ENCODE measurements around the gene CERS2.

The CERS2 gene

DNA sequence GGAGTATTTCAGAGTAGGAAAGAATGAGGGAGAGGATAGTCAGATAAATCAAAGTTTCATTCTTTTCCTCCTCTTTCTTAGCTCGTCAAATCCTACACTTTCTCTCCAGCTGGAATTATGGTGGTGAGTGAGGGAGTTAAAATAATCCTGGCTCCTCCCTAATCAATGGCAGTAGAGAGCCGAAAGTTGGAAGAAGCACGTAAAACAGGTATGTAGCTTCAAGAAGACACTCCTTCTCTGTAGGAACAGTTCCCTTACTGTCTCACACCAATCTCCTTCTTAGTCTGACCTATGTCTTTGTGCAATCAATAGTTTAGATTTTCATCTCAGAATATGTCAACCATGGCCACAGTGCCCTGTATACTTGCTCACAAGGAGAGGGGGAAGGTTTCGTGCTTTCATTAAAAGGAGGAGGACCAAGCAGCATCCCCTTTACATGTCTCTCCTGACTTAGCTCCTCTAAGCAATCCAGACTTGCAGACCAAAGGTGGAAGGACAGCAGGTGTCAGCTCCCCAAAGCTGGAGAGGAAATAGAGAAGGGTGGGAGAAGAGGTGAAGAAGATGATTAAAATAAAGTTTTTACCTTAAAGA lies 31.2 kb upstream of the CERS2 start:
- Mint-ChIP-seq H3K36me3 (peaks cover 30% of the 10 kb centered on the region), H3K4me3 (peak overlapping the region; percentile 96), H3K27me3 (no peaks in the 10 kb centered on the region), H3K4me1 (peaks cover 88% of the 10 kb centered on the region), H3K27ac (peak overlapping the region; percentile 93), H3K9me3 (no peaks in the 10 kb centered on the region)
- CTCF ChIA-PET = interaction anchor here (0.8 to 3.8 kb wide), 11 partner anchors 8 to 151 kb away, joined by 3 to 38 read pairs (median 5); partner anchors contain the start of genes C1orf56, CDC42SE1 and TNFAIP8L2
- no peak for DNase-seq

DNA sequence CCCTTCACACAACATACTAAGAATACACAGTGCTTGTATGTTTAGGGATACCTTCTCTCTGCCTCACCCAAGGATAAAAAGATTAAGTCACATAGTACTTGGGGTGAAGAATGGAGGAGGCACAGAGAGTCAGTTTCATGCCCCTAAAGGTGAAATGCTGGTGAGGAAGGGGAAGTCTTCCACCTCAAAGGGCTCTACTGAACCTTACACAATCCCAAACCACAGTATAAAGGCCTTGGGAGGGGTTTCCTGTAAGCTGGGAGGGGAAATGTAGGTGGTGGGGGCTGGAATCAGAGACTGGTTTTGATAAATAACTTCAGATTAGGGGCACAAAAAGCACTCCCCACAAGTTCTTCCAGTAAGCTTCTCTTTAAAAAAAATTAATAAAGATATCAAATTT lies 28.5 kb upstream of the CERS2 start:
- CTCF ChIA-PET = interaction anchor here (0.8 to 1.2 kb wide), 3 partner anchors 15 to 353 kb away, joined by 3 to 6 read pairs (median 3); no protein-coding TSS in a partner anchor

DNA sequence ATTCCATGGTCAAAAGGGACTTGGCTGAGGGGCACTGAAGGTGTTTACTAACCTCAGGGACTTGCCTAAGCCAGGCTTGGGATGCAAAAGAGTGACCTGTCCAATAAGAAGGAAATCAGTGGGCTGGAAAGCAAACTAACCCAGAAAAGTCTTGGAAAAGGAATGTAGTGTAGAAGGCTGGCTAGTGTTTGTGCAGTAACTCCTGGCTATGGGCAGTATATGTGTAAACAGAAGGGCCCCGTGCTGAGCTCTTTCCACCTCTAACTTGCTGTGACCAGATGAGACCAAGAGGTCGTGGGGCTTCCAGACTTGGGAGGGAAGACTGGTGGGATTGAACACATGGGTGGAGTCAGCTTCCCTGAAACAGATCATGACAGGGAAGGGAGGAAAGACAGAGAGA lies 28.0 kb upstream of the CERS2 start:
- Mint-ChIP-seq H3K4me1 (peaks cover 71% of the 10 kb centered on the region), H3K9me3 (no peaks in the 10 kb centered on the region), H3K4me3 (peak overlapping the region; percentile 74), H3K36me3 (peaks cover 38% of the 10 kb centered on the region), H3K27ac (peak overlapping the region; percentile 71), H3K27me3 (no peaks in the 10 kb centered on the region)
- DNase-seq = no peak
- CTCF ChIA-PET = interaction anchor here (0.8 to 1.2 kb wide), 3 partner anchors 14 to 353 kb away, joined by 3 to 6 read pairs (median 3); no protein-coding TSS in a partner anchor

More for the DNA sequence above, 28.5 kb upstream of the CERS2 start:
- Mint-ChIP-seq H3K4me1 (peaks cover 76% of the 10 kb centered on the region), H3K9me3 (no peaks in the 10 kb centered on the region), H3K4me3 (peak overlapping the region; percentile 74), H3K27ac (peak overlapping the region; percentile 71), H3K36me3 (peaks cover 34% of the 10 kb centered on the region), H3K27me3 (no peaks in the 10 kb centered on the region)
- DNase-seq = no peak

DNA sequence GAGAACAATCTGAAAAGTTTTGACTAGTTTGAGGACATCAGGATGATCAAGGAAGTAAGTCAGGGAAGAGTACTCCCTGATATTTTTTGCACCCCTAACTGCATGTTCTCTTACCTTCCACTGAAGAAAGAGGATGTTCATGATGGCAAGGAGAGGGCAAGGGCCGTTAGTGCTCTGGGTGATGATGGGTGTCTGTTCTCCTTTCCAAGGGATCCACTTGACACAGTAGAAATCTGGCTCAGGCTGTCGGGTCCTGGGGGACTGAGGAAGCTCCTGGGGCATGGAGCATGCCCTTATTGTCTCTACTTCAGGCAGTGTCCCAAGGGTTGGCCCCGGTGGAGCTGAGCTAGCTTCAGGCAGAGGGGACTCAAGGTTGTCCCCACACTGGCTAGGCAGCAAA lies 27.4 kb upstream of the CERS2 start:
- no peak for DNase-seq
- Mint-ChIP-seq H3K27me3 (no peaks in the 10 kb centered on the region), H3K4me1 (peaks cover 65% of the 10 kb centered on the region), H3K27ac (no peak overlapping the region), H3K9me3 (no peaks in the 10 kb centered on the region), H3K4me3 (no peak overlapping the region), H3K36me3 (peaks cover 40% of the 10 kb centered on the region)
- CTCF ChIA-PET = interaction anchor here (0.9 to 2.3 kb wide), 4 partner anchors 21 to 24 kb away, joined by 3 to 9 read pairs (median 4); no protein-coding TSS in a partner anchor

DNA sequence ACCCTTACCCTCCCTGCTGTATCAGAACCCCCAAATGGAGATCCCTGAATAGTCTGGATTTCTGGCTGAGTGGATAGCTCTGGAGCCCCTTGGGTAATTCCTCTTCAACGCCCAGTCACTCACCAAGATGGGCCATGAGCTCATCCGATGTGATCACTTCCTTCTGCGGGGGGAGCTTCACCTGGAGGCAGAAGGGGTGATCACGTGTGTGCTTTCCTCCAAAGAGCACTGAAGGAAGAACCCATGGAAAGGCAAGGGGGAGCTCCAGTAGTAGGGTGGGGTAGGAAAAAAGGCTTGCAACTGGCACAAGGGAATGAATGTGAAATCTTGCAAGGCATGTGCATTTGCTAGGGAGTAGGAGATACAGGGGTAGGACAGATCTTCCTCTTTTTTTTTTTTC lies 27.0 kb upstream of the CERS2 start:
- CTCF ChIA-PET = interaction anchor here (0.6 to 2.3 kb wide), 7 partner anchors 21 to 746 kb away, joined by 3 to 9 read pairs (median 4); no protein-coding TSS in a partner anchor
- peak overlapping the region; percentile 18 for H3K4me3 Mint-ChIP-seq
- no peaks in the 10 kb centered on the region for H3K9me3 Mint-ChIP-seq
- H3K27me3 Mint-ChIP-seq = no peaks in the 10 kb centered on the region
- H3K27ac Mint-ChIP-seq = peak overlapping the region; percentile 19
- no peak for DNase-seq
- peaks cover 44% of the 10 kb centered on the region for H3K36me3 Mint-ChIP-seq
- peaks cover 60% of the 10 kb centered on the region for H3K4me1 Mint-ChIP-seq

DNA sequence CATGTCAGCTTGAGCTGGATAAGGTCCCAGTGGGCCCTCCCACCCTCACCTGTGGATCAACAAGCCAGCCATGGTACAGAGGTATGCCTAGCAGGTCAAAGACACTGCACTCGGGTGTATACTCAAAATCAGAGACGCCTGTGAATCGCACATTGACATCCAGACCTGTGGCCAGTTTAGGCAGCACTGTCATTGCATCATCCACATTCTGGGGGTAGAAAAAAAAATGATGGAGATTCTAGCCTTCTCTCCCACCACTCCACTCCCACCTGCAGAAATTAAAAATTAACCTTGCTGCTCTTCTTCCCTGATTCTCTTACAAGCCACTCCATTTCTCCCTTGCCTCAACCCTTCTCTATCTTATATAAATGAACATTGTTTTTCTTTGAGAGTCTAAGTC lies 25.8 kb upstream of the CERS2 start:
- no peak for DNase-seq
- Mint-ChIP-seq H3K9me3 (no peaks in the 10 kb centered on the region), H3K27me3 (no peaks in the 10 kb centered on the region), H3K36me3 (peaks cover 48% of the 10 kb centered on the region), H3K4me3 (no peak overlapping the region), H3K4me1 (peaks cover 56% of the 10 kb centered on the region), H3K27ac (no peak overlapping the region)
- CTCF ChIA-PET = interaction anchor here (1.0 to 2.3 kb wide), 2 partner anchors 22 to 248 kb away, joined by 4 to 9 read pairs; no protein-coding TSS in a partner anchor

DNA sequence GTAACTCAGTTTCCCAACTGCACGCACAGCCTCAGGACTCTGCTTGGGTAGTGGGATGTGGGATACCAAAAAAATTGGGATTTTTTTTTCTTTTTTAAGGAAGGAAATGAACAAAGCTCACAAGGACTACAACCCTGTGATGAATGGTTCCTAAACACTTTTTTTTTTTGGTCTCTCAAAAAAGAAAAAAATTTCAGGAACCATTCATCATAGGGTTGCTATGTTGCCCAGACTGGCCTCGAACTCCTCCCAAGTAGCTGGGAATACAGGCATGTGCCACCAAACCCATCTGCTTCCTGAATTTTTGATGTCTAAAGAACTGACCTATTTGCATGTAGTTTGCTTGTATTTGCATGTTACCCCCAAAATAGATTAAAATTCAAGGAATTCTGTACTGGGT lies 25.3 kb upstream of the CERS2 start:
- CTCF ChIA-PET = interaction anchor here (2.3 to 6.6 kb wide), 2 partner anchors 17 to 22 kb away, joined by 9 to 89 read pairs; partner anchors contain the start of gene ANXA9
- no peaks in the 10 kb centered on the region for H3K27me3 Mint-ChIP-seq
- no peak overlapping the region for H3K27ac Mint-ChIP-seq
- H3K4me1 Mint-ChIP-seq = peaks cover 54% of the 10 kb centered on the region
- DNase-seq = no peak
- peaks cover 48% of the 10 kb centered on the region for H3K36me3 Mint-ChIP-seq
- H3K9me3 Mint-ChIP-seq = no peaks in the 10 kb centered on the region
- no peak overlapping the region for H3K4me3 Mint-ChIP-seq

DNA sequence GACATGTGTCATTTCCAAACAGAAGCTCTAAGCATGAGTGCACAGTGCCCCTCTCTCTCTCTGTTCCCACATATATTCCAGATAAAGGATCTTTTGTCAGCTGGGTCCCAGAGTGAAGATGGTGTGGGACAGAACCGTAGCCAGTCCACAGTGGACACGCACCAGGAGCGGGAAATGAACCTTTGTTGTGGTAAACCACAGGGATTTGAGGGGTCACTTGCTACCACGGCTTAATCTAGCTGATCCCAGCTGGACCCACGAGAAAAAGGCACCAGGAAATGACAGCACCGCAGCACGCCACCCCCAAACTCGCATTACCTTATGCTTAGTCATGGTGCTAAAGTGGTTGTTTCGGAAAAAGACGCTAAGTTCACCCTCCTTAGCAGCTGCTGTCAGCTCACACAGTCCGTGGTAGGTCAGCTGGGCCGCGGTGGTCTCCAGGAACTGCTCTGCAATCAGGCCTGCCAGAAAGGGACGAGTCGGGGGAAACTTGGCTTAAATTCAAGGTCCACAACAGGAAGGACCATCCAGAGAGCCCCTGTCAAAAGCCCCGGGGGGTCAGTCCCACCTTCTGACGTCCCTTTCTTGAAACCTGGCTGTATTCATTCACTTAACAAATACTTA lies 24.5 kb upstream of the CERS2 start:
- CTCF ChIA-PET = interaction anchor here (6.6 kb wide), 1 partner anchor 17 kb away, joined by 89 read pairs; the partner anchor contains the start of gene ANXA9
- Mint-ChIP-seq H3K4me3 (no peak overlapping the region), H3K36me3 (peaks cover 48% of the 10 kb centered on the region), H3K9me3 (no peaks in the 10 kb centered on the region), H3K27me3 (no peaks in the 10 kb centered on the region), H3K4me1 (peaks cover 48% of the 10 kb centered on the region), H3K27ac (no peak overlapping the region)
- no peak for DNase-seq

DNA sequence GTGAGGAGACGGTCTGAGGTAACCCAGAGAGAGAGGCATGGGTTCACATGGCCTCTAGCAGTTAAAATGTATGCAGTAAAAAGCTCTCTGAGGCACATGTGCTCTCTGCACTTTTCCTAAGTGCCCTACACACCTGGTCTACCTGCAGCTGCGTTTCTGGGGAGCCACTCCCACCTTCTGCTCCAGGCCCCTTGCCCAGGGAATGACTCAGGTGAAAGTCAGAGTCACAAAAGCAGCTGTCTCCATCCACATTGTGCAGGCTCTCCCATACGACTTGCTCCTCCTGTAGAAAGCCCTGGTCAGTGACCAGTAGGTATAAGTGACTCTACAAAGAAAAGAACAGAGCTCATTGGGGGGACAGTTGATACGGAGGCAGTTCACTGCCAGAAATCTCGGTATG lies 23.3 kb upstream of the CERS2 start:
- no peak overlapping the region for H3K27ac Mint-ChIP-seq
- H3K36me3 Mint-ChIP-seq = peaks cover 47% of the 10 kb centered on the region
- H3K27me3 Mint-ChIP-seq = no peaks in the 10 kb centered on the region

DNA sequence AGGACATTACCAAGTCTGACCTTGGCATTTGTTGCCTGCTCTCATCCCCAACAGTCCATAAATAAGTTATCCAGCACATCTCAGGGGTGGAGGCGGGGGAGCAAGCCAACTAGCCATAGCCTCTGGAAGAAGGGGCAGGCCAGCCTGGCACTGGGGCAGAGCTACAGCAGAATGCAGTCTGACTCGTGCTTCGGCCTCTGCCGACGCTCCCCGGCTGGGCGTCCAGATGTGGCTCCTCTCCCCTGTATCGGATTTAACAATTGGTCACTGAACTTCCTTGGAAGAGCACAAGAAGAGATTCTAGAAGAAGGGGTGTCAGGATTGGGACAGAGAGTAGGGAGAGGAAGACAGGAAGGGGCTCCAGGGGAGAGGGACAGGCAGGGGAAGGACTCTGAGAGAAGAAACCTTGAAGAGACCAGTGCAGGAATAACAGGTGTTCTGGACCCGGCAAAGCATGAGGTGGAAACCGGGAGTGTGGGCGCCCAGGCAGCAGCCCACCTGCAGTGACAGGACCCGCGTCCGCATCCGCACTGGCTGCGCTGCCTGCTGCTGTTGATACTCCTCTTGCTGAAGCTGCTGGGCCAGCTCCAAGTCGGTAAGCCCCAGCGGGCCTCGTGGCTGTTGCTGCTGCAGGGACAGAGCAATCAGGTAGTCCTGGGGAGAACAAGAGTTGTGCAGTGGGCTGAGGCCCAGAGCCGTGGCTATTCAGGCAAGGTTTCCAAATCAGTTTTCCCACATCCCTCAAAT lies 22.7 kb upstream of the CERS2 start:
- Mint-ChIP-seq H3K4me1 (peaks cover 30% of the 10 kb centered on the region), H3K9me3 (no peaks in the 10 kb centered on the region), H3K27me3 (no peaks in the 10 kb centered on the region), H3K36me3 (peaks cover 41% of the 10 kb centered on the region), H3K4me3 (no peak overlapping the region), H3K27ac (no peak overlapping the region)
- no peak for DNase-seq
- CTCF ChIA-PET = interaction anchor here (0.8 to 6.6 kb wide), 7 partner anchors 9 to 742 kb away, joined by 3 to 89 read pairs (median 4); partner anchors contain the start of genes ANXA9 and MINDY1

More for the DNA sequence above, 23.3 kb upstream of the CERS2 start:
- DNase-seq = no peak
- H3K4me3 Mint-ChIP-seq = no peak overlapping the region
- peaks cover 37% of the 10 kb centered on the region for H3K4me1 Mint-ChIP-seq
- CTCF ChIA-PET = interaction anchor here (0.8 to 6.6 kb wide), 5 partner anchors 9 to 437 kb away, joined by 3 to 89 read pairs (median 4); partner anchors contain the start of genes ANXA9 and MINDY1
- H3K9me3 Mint-ChIP-seq = no peaks in the 10 kb centered on the region

DNA sequence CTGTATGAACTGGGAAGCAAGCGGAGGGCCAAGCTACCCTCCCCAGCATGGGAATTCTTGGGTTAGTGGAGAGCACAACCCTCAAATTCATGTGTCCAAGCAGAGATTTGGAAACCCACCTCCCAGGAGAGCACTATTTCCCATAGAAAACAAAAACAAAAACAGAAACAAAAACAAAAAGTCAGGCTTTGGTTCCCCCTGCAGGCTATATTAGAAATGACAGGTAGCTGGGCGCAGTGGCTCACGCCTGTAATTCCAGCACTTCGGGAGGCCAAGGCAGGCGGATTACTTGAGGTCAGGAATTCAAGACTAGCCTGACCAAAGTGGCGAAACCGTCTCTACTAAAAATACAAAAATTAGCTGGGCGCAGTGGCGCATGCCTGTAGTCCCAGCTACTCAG lies 21.3 kb upstream of the CERS2 start:
- H3K4me1 Mint-ChIP-seq = peaks cover 18% of the 10 kb centered on the region
- peak; percentile 52 for DNase-seq
- CTCF ChIA-PET = interaction anchor here (0.6 to 6.6 kb wide), 18 partner anchors 10 to 741 kb away, joined by 3 to 89 read pairs (median 4); partner anchors contain the start of genes ANXA9, CDC42SE1, MINDY1 and MLLT11
- no peaks in the 10 kb centered on the region for H3K27me3 Mint-ChIP-seq
- H3K27ac Mint-ChIP-seq = peak overlapping the region; percentile 52
- H3K4me3 Mint-ChIP-seq = no peak overlapping the region
- H3K9me3 Mint-ChIP-seq = no peaks in the 10 kb centered on the region
- peaks cover 27% of the 10 kb centered on the region for H3K36me3 Mint-ChIP-seq

DNA sequence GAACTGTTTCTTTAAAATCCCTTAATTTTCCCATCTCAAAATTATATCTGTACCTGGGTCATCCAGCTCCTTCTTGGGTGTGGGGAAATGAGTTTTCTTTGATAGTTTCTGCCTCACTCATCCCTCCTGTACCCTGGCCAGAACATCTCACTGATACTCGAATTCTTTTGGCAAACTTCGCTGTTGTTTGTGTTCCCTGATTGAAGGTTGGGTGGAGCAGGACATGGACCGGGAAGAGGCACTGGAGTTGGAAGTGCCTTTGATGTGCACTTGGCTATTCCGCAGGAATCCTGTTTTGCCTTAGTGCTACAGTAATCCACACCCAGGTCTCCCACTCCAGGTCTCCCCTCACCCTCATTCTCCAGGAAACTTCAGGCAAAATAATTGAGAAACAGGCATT lies 20.8 kb upstream of the CERS2 start:
- CTCF ChIA-PET = interaction anchor here (0.6 to 6.6 kb wide), 16 partner anchors 11 to 733 kb away, joined by 3 to 89 read pairs (median 5); partner anchors contain the start of genes ANXA9, CDC42SE1, MINDY1 and MLLT11
- Mint-ChIP-seq H3K27ac (peak overlapping the region; percentile 35), H3K36me3 (peaks cover 22% of the 10 kb centered on the region), H3K9me3 (no peaks in the 10 kb centered on the region), H3K27me3 (no peaks in the 10 kb centered on the region), H3K4me3 (no peak overlapping the region), H3K4me1 (peaks cover 13% of the 10 kb centered on the region)
- DNase-seq = no peak

DNA sequence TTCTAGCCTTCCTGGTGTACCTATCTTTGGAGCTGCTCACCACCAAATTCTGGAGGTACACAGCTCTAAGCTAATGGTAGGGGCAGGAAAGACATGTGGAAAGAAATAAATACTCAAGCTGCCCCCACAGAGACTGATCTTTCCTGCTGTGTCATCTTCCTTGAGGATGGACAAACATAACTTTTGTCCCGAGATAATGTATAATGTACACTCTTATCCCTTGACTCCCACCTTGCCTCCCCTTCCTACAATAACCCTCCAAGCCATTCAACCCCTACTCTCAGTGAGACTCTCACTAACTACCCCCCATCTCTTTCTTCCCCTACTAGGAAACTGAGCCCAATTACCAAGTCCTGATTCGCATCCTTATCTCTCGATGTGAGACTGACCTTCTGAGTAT lies 19.6 kb upstream of the CERS2 start:
- no peak for DNase-seq
- H3K4me1 Mint-ChIP-seq = peaks cover 9% of the 10 kb centered on the region
- no peaks in the 10 kb centered on the region for H3K27me3 Mint-ChIP-seq
- H3K4me3 Mint-ChIP-seq = no peak overlapping the region
- H3K27ac Mint-ChIP-seq = peak overlapping the region; percentile 50
- no peaks in the 10 kb centered on the region for H3K9me3 Mint-ChIP-seq
- CTCF ChIA-PET = interaction anchor here (0.8 to 6.6 kb wide), 6 partner anchors 12 to 162 kb away, joined by 3 to 89 read pairs (median 8); partner anchors contain the start of genes ANXA9, MINDY1 and TNFAIP8L2
- H3K36me3 Mint-ChIP-seq = peaks cover 17% of the 10 kb centered on the region
